ENCODE data around the gene PLCB2.

- TF ChIP-seq SIN3A (IDR thresholded peaks at IDR 0.05; ENCODE audit: borderline replicate concordance, insufficient read depth, low read length), result no peak
- no peak for TF ChIP-seq POLR2AphosphoS5 (IDR thresholded peaks at IDR 0.05; ENCODE audit: low read depth, low read length)
- no peak for TF ChIP-seq REST (IDR thresholded peaks at IDR 0.05; ENCODE audit: insufficient read depth in 1 of 2, low read depth in 2 of 2, low read length in 2 of 2)
These were observed 21.6 kb downstream of the PLCB2 start for GRCh38 chr15:40286061-40286532.
